K562 (cell line): Measurements from ENCODE around the gene TIMM23. TPM values are rescaled to one million over a fixed set of nuclear protein-coding genes. Genes with fewer than 3 reads are reported as not detected.

Source experiments
- HDAC1 ChIP-seq, 2 experiments: fragments of 450-650 bp; IDR thresholded peaks; 2 replicates each; pipeline ENCODE4 v1.6.1; 2016 to 2017; ENCODE audit warnings: inconsistent platforms in 1 of 2, mild to moderate bottlenecking in 1 of 2, moderate library complexity in 1 of 2
- HNRNPL ChIP-seq: fragments of 200-400 bp; formaldehyde crosslinking; IDR thresholded peaks from 2 replicates; pipeline ENCODE4 v1.6.1; 2017; ENCODE audit warnings: low read depth, mild to moderate bottlenecking, low read length
- IFI16 ChIP-seq: fragments of 250-450 bp; sonication (Bioruptor Pico); IDR thresholded peaks from 2 replicates; pipeline ENCODE4 v2.1.2; 2022; ENCODE audit warnings: mild to moderate bottlenecking, inconsistent platforms
- IRF2 ChIP-seq: sonication (generic); formaldehyde crosslinking; IDR thresholded peaks from 2 replicates; pipeline ENCODE4 v1.8.1; 2022; ENCODE audit warnings: mild to moderate bottlenecking, missing genetic modification reagents
- KAT2B ChIP-seq: IDR thresholded peaks from one replicate; pipeline ENCODE4 v1.6.1; 2012; ENCODE audit warnings: low read depth, mild to moderate bottlenecking, control low read depth, inconsistent platforms, low read length, moderate library complexity
- RBM15 ChIP-seq: fragments of 200-400 bp; formaldehyde crosslinking; IDR thresholded peaks from 2 replicates; pipeline ENCODE4 v1.6.1; 2018; ENCODE audit warnings: mild to moderate bottlenecking, low read length, moderate library complexity; ENCODE audit not compliant: insufficient read depth
- SOX6 ChIP-seq: fragments of 450-650 bp; IDR thresholded peaks from 2 replicates; pipeline ENCODE4 v1.6.1; 2014; ENCODE audit warnings: mild to moderate bottlenecking
- SRSF7 ChIP-seq: fragments of 200-400 bp; formaldehyde crosslinking; optimal IDR thresholded peaks from 2 replicates; pipeline ENCODE3; 2017; ENCODE audit warnings: mild to moderate bottlenecking, low read depth, low read length
- TEAD4 ChIP-seq, 2 experiments: sonication (generic) in 1 of 2; formaldehyde crosslinking in 1 of 2; IDR thresholded peaks; 2 replicates each; pipeline versions ENCODE4 v1.6.1 to v1.8.0; 2012 to 2022; ENCODE audit warnings: borderline replicate concordance in 1 of 2, inconsistent platforms in 1 of 2, low read length in 1 of 2, mild to moderate bottlenecking in 1 of 2, missing genetic modification reagents in 1 of 2
- THRAP3 ChIP-seq: fragments of 450-650 bp; IDR thresholded peaks from 2 replicates; pipeline ENCODE4 v1.6.1; 2016; ENCODE audit warnings: mild to moderate bottlenecking, inconsistent platforms, borderline replicate concordance
- XRCC4 ChIP-seq: IDR thresholded peaks from one replicate; pipeline ENCODE4 v1.6.1; 2011; ENCODE audit not compliant: insufficient read depth, insufficient read length; ENCODE audit errors: extremely low read depth
- ZKSCAN3 ChIP-seq: fragments of 250-450 bp; sonication (Bioruptor Pico); IDR thresholded peaks from 2 replicates; pipeline ENCODE4 v1.4.0; 2020
- ZNF224 ChIP-seq: sonication (generic); formaldehyde crosslinking; IDR thresholded peaks from 2 replicates; pipeline ENCODE4 v1.8.0; 2022; ENCODE audit warnings: mild to moderate bottlenecking, missing genetic modification reagents
- ZNF77 ChIP-seq: fragments of 250-450 bp; sonication (Bioruptor Pico); IDR thresholded peaks from 2 replicates; pipeline ENCODE4 v1.5.0; 2020
- ZNF778 ChIP-seq: fragments of 450-650 bp; formaldehyde crosslinking; IDR thresholded peaks from 2 replicates; pipeline ENCODE4 v1.4.0; 2020; ENCODE audit warnings: mild to moderate bottlenecking, moderate library complexity
- polyA plus RNA-seq, 8 experiments: library from polyadenylated mRNA; depleted of rRNA in 4 of 8; stranded (reverse) in 5 of 8; unstranded in 3 of 8; fragments of >200 nt; fragmentation: Nextera tagmentation in 2 of 8; fragmentation: Illumina TruSeq in 1 of 8; extraction: Ambion mirVana in 2 of 8; extraction: Trizol in 1 of 8; gene quantifications; 2 replicates each; pipeline versions ENCODE4 v1.2.1 to v1.2.3, GENCODE V29; 2011 to 2014; ENCODE audit warnings: inconsistent platforms in 1 of 8, missing spikeins in 1 of 8
- total RNA-seq, 7 experiments: library from RNA; depleted of rRNA in 6 of 7; stranded (reverse); fragments of >200 nt in 6 of 7; fragmentation: Illumina TruSeq in 2 of 7; extraction: Trizol in 2 of 7; gene quantifications; 2 replicates each; pipeline versions ENCODE4 v1.2.1 to v1.2.3, GENCODE V29; 2011 to 2021; ENCODE audit warnings: low replicate concordance in 1 of 7
- TF ChIP-seq, protein P1 (sequence below): fragments of 250-450 bp; sonication (Bioruptor Pico); IDR thresholded peaks from 2 replicates; pipeline ENCODE4 v1.8.0; 2022; ENCODE audit warnings: inconsistent platforms
- TF ChIP-seq, protein P2 (sequence below): fragments of 450-650 bp; IDR thresholded peaks from 2 replicates; pipeline ENCODE4 v1.6.1; 2016; ENCODE audit warnings: low read depth

Gene TIMM23
- total and polyA plus RNA-seq, 9 of the 15 experiments (the other 6 are each of a cell fraction or from before 2014, with no cell fraction given), result 148 to 280 (median 183) TPM

DNA sequence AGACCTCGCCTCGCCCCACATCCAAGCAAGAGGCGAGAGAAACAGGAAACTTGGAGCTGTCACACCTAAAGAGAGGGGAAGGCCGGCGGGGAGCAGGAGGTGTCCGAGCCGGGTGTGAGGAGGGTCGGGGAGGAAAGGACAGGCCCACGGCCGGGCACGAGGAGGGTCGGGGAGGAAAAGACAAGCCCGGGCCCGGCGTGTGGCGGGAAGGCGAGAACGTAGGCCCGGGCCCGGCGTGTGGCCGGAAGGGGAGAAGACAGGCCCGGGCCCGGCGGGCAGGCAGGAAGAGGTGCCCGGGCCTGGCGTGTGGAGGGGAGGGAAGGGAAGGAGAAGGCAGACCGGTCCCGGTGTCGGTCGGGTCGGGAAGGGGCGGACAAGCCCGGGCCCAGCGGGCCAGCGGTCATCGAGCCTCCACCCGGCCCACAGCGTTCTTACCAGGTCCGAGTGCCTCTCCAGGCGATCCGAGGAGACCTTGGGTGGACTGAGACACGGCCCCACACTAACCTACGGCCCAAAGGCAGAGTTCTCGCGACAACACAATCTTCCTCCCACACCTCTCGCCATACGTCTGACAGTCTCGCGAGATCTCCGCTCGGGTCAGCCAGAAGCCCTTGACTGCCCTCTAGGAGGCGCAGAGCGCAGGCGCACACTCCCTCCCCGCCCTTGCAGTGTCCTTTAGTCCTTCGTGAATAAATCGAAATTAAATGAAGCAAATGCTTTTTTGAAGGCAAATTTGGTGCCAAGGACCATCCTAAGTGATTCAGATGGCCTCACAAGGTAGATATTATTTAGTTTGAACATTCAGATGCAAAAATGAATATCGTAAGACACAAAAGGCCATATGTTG, 58.0 kb downstream of the TIMM23 start, which contains the start of gene NCOA4 (continued):
- TF ChIP-seq THRAP3 (no peak), ZNF224 (CRISPR knock-in tag) (no peak), XRCC4 (no peak), IRF2 (CRISPR knock-in tag) (no peak), TEAD4 (IDR thresholded peaks at IDR 0.05; ENCODE audit: low read length) (no peak), TEAD4 (CRISPR knock-in tag; IDR thresholded peaks at IDR 0.05; ENCODE audit: borderline replicate concordance) (no peak), ZKSCAN3 (CRISPR knock-in tag) (no peak), SRSF7 (no peak), HNRNPL (no peak), HDAC1 (IDR thresholded peaks at IDR 0.05) (peak in 1 of 2 experiments; percentile 96; a peak in 2 of 4 replicates), SOX6 (0 out of 2 replicates have a peak, but pooled peaks have one; percentile 14), ZNF778 (CRISPR knock-in tag) (no peak), IFI16 (no peak), RBM15 (no peak), ZNF77 (CRISPR knock-in tag) (no peak), KAT2B (no peak)
- TF ChIP-seq, protein P1, sequence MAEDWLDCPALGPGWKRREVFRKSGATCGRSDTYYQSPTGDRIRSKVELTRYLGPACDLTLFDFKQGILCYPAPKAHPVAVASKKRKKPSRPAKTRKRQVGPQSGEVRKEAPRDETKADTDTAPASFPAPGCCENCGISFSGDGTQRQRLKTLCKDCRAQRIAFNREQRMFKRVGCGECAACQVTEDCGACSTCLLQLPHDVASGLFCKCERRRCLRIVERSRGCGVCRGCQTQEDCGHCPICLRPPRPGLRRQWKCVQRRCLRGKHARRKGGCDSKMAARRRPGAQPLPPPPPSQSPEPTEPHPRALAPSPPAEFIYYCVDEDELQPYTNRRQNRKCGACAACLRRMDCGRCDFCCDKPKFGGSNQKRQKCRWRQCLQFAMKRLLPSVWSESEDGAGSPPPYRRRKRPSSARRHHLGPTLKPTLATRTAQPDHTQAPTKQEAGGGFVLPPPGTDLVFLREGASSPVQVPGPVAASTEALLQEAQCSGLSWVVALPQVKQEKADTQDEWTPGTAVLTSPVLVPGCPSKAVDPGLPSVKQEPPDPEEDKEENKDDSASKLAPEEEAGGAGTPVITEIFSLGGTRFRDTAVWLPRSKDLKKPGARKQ (CRISPR knock-in tag), result no peak
- TF ChIP-seq, protein P2, sequence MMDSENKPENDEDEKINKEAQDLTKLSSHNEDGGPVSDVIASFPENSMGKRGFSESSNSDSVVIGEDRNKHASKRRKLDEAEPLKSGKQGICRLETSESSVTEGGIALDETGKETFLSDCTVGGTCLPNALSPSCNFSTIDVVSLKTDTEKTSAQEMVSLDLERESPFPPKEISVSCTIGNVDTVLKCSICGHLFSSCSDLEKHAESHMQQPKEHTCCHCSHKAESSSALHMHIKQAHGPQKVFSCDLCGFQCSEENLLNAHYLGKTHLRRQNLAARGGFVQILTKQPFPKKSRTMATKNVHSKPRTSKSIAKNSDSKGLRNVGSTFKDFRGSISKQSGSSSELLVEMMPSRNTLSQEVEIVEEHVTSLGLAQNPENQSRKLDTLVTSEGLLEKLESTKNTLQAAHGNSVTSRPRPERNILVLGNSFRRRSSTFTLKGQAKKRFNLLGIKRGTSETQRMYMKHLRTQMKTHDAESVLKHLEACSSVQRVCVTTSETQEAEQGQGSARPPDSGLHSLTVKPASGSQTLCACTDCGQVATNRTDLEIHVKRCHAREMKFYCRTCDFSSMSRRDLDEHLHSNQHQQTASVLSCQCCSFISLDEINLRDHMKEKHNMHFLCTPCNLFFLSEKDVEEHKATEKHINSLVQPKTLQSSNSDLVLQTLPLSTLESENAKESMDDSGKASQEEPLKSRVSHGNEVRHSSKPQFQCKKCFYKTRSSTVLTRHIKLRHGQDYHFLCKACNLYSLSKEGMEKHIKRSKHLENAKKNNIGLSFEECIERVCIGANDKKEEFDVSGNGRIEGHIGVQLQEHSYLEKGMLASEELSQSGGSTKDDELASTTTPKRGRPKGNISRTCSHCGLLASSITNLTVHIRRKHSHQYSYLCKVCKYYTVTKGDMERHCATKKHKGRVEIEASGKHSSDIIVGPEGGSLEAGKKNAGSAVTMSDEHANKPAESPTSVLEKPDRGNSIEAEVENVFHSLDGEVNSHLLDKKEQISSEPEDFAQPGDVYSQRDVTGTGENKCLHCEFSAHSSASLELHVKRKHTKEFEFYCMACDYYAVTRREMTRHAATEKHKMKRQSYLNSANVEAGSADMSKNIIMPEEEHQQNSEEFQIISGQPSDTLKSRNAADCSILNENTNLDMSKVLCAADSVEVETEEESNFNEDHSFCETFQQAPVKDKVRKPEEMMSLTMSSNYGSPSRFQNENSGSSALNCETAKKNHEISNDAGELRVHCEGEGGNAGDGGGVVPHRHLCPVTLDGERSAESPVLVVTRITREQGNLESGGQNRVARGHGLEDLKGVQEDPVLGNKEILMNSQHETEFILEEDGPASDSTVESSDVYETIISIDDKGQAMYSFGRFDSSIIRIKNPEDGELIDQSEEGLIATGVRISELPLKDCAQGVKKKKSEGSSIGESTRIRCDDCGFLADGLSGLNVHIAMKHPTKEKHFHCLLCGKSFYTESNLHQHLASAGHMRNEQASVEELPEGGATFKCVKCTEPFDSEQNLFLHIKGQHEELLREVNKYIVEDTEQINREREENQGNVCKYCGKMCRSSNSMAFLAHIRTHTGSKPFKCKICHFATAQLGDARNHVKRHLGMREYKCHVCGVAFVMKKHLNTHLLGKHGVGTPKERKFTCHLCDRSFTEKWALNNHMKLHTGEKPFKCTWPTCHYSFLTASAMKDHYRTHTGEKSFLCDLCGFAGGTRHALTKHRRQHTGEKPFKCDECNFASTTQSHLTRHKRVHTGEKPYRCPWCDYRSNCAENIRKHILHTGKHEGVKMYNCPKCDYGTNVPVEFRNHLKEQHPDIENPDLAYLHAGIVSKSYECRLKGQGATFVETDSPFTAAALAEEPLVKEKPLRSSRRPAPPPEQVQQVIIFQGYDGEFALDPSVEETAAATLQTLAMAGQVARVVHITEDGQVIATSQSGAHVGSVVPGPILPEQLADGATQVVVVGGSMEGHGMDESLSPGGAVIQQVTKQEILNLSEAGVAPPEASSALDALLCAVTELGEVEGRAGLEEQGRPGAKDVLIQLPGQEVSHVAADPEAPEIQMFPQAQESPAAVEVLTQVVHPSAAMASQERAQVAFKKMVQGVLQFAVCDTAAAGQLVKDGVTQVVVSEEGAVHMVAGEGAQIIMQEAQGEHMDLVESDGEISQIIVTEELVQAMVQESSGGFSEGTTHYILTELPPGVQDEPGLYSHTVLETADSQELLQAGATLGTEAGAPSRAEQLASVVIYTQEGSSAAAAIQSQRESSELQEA, result no peak
